ENCODE results near the gene NEK8. TPM values are rescaled to one million over a fixed set of nuclear protein-coding genes. Genes with fewer than 3 reads are reported as not detected.

The NEK8 gene
- total RNA-seq, 2 experiments from 2014 or later, result 4.7 to 5.2 TPM

- POLR2A ChIA-PET, result interaction anchor here (0.8 to 6.5 kb wide), 3 partner anchors 13 to 227 kb away, joined by 3 to 149 read pairs (median 58); partner anchors contain the start of genes PHF12 and PROCA1
These were observed 4.0 kb upstream of the NEK8 start for GRCh38 chr17:28724500-28725165.

GRCh38 chr17:28725166-28725659 lies 3.4 kb upstream of the NEK8 start:
- H3K36me3 Mint-ChIP-seq (ENCODE audit: low read depth), result peaks cover 64% of the 10 kb centered on the region
- Histone ChIP-seq H3K27me3 (ENCODE audit: control insufficient read depth in 1 of 2, insufficient read depth in 2 of 2, low read length in 2 of 2) (no peaks in the 10 kb centered on the region), H3K4me3 (ENCODE audit: low read length) (peak overlapping the region; percentile 75), H3K9me3 (ENCODE audit: control insufficient read depth in 1 of 2, insufficient read depth in 1 of 2, low read length in 2 of 2) (no peaks in the 10 kb centered on the region), H3K4me1 (ENCODE audit: insufficient read depth, low read length) (peaks cover 79% of the 10 kb centered on the region), H3K27ac (ENCODE audit: low read depth in 1 of 2, low read length in 2 of 2) (no peak overlapping the region), H3K36me3 (ENCODE audit: insufficient read depth, low read length) (peaks cover 47% of the 10 kb centered on the region)
- POLR2A ChIA-PET, result interaction anchor here (0.8 to 6.5 kb wide), 5 partner anchors 14 to 226 kb away, joined by 3 to 149 read pairs (median 19); partner anchors contain the start of genes BLTP2, PHF12 and PROCA1
- CTCF ChIA-PET, result interaction anchor here (4.4 to 10.8 kb wide), 3 partner anchors 15 to 38 kb away, joined by 24 to 373 read pairs (median 70); partner anchors contain the start of genes PROCA1 and TRAF4
- H3K4me1 Mint-ChIP-seq (ENCODE audit: low read depth), result peaks cover 76% of the 10 kb centered on the region
- TF ChIP-seq CTCF (IDR thresholded peaks at IDR 0.05), result no peak
- peak overlapping the region; percentile 86 for H3K4me3 Mint-ChIP-seq
- ATAC-seq (ENCODE audit: poor library complexity) (no peak), DNase-seq (peak in 1 of 14 experiments; percentile 43)
- intact Hi-C loops (cut with DNase I, micrococcal nuclease), result loop anchor here (2.0 to 5.0 kb wide), 6 partner anchors 37 to 392 kb away; partner anchors contain the start of gene BLTP2 (in 1 of the 2)
- peak overlapping the region; percentile 67 for H3K27ac Mint-ChIP-seq
- no peaks in the 10 kb centered on the region for H3K27me3 Mint-ChIP-seq
- H3K9me3 Mint-ChIP-seq, result no peaks in the 10 kb centered on the region

More at GRCh38 chr17:28724500-28725165, 4.0 kb upstream of the NEK8 start:
- Histone ChIP-seq H3K27ac (ENCODE audit: low read depth in 1 of 2, low read length in 2 of 2) (peak overlapping the region in 1 of 2 donors; percentile 35), H3K4me3 (ENCODE audit: low read length) (no peak overlapping the region), H3K9me3 (ENCODE audit: control insufficient read depth in 1 of 2, insufficient read depth in 1 of 2, low read length in 2 of 2) (no peaks in the 10 kb centered on the region), H3K36me3 (ENCODE audit: insufficient read depth, low read length) (peaks cover 47% of the 10 kb centered on the region), H3K4me1 (ENCODE audit: insufficient read depth, low read length) (peaks cover 82% of the 10 kb centered on the region), H3K27me3 (ENCODE audit: control insufficient read depth in 1 of 2, insufficient read depth in 2 of 2, low read length in 2 of 2) (no peaks in the 10 kb centered on the region)
- Mint-ChIP-seq H3K4me3 (peak overlapping the region; percentile 86), H3K9me3 (no peaks in the 10 kb centered on the region), H3K27me3 (no peaks in the 10 kb centered on the region), H3K36me3 (ENCODE audit: low read depth) (peaks cover 70% of the 10 kb centered on the region), H3K4me1 (ENCODE audit: low read depth) (peaks cover 78% of the 10 kb centered on the region), H3K27ac (peak overlapping the region; percentile 67)
- CTCF ChIA-PET, result interaction anchor here (4.4 to 10.8 kb wide), 3 partner anchors 14 to 38 kb away, joined by 24 to 373 read pairs (median 70); partner anchors contain the start of genes PROCA1 and TRAF4
- no peak for TF ChIP-seq CTCF (IDR thresholded peaks at IDR 0.05)
- DNase-seq, result no peak
- no peak for ATAC-seq (ENCODE audit: poor library complexity)
- intact Hi-C loops (cut with DNase I, micrococcal nuclease), result loop anchor here (2.0 to 5.0 kb wide), 6 partner anchors 38 to 393 kb away; partner anchors contain the start of gene BLTP2 (in 1 of the 2)

DNA sequence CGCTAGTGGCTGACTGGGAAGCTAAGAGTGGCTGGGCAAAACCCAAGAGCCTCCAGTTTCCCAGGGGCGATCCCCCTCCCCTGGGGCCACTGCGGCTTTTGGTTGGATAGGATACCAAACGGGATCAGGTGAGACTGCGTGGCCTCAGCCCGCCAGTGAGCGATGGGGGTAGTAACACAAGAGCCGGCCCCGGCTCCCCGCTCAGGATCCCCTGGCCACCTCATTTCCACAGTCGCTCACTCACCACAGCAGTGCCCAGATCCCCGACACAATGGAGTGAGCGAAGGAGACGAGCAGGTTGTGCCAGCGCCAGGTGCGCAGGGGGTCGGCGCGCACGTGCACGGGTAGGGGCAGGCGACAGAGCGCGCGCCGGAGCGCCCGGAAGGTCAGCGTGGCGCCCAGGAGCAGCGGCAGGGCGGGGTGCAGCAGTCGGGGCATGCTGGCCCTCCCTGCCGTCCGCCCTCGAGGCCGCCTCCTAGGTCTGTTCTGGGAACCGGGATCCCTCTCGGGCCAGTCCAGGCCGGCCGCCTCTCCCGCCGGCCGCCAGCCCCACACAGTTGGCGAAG lies 2.8 kb upstream of the NEK8 start:
- no peak for TF ChIP-seq CTCF (IDR thresholded peaks at IDR 0.05)
- intact Hi-C loops (cut with DNase I, micrococcal nuclease), result loop anchor here (2.0 to 5.0 kb wide), 8 partner anchors 37 to 392 kb away; partner anchors contain the start of gene BLTP2 (in 1 of the 2)
- peak in 1 of 14 experiments; percentile 78 for DNase-seq
- no peaks in the 10 kb centered on the region for H3K9me3 ChIP-seq (ENCODE audit: control insufficient read depth in 1 of 2, insufficient read depth in 1 of 2, low read length in 2 of 2)
- ChIA-PET POLR2A (interaction anchor here (0.8 to 6.5 kb wide), 14 partner anchors 14 to 226 kb away, joined by 3 to 268 read pairs (median 10); partner anchors contain the start of genes BLTP2, DHRS13, FAM222B and PHF12), CTCF (interaction anchor here (1.5 to 10.8 kb wide), 15 partner anchors 15 to 226 kb away, joined by 3 to 373 read pairs (median 12); partner anchors contain the start of genes DHRS13, FAM222B, PHF12 and PROCA1)
- Mint-ChIP-seq H3K4me3 (peak overlapping the region; percentile 86), H3K9me3 (no peaks in the 10 kb centered on the region), H3K36me3 (ENCODE audit: low read depth) (peaks cover 59% of the 10 kb centered on the region), H3K27me3 (no peaks in the 10 kb centered on the region), H3K4me1 (ENCODE audit: low read depth) (peaks cover 71% of the 10 kb centered on the region), H3K27ac (peak overlapping the region; percentile 67)
- no peak overlapping the region for H3K27ac ChIP-seq (ENCODE audit: low read depth in 1 of 2, low read length in 2 of 2)
- peaks cover 45% of the 10 kb centered on the region for H3K36me3 ChIP-seq (ENCODE audit: insufficient read depth, low read length)
- peaks cover 73% of the 10 kb centered on the region for H3K4me1 ChIP-seq (ENCODE audit: insufficient read depth, low read length)
- peak overlapping the region; percentile 75 for H3K4me3 ChIP-seq (ENCODE audit: low read length)
- no peaks in the 10 kb centered on the region for H3K27me3 ChIP-seq (ENCODE audit: control insufficient read depth in 1 of 2, insufficient read depth in 2 of 2, low read length in 2 of 2)
- ATAC-seq (ENCODE audit: poor library complexity), result no peak
